ENCODE results near the gene MST1. TPM values are rescaled to one million over a fixed set of nuclear protein-coding genes. Genes with fewer than 3 reads are reported as not detected.

Gene MST1
- total RNA-seq, 1 experiment from 2014 or later: 13.8 TPM

DNA sequence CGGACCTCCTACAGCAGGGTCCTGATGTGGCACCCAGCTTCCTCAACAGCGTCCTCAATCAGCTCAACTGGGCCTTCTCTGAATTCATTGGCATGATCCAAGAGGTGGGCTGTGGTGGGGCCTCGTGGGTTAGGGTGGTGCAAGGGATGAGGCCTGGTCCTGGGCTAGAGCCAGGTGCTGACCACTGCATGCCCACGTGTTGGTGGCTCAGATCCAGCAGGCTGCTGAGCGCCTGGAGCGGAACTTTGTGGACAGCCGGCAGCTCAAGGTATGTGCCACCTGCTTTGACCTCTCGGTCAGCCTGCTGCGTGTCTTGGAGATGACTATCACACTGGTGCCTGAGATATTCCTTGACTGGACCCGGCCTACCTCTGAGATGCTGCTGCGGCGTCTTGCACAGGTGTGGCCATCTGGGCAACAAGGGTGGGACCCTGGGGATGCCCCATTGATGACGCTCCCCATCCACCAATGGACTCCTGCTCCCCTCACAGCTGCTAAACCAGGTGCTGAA lies 26.4 kb upstream of the MST1 start:
- H3K36me3 Mint-ChIP-seq: no peaks in the 10 kb centered on the region; the same call in 1 of the 2 replicates
- H3K27me3 Mint-ChIP-seq (ENCODE audit: low read depth): no peaks in the 10 kb centered on the region
- ChIA-PET CTCF (interaction anchor here (0.6 to 1.7 kb wide), 3 partner anchors 12 to 42 kb away, joined by 3 to 8 read pairs (median 5); no protein-coding TSS in a partner anchor), POLR2A (no interaction called here)
- H3K4me1 Mint-ChIP-seq: peaks cover 6% of the 10 kb centered on the region
- H3K27ac Mint-ChIP-seq: no peak overlapping the region
- H3K9me3 Mint-ChIP-seq: no peaks in the 10 kb centered on the region
- ATAC-seq: no peak
- TF ChIP-seq ESRRA (CRISPR knock-in tag; IDR thresholded peaks at IDR 0.05; ENCODE audit: borderline replicate concordance) (no peak), MXD4 (CRISPR knock-in tag; IDR thresholded peaks at IDR 0.05; ENCODE audit: borderline replicate concordance) (no peak)
- TF ChIP-seq, protein P1, sequence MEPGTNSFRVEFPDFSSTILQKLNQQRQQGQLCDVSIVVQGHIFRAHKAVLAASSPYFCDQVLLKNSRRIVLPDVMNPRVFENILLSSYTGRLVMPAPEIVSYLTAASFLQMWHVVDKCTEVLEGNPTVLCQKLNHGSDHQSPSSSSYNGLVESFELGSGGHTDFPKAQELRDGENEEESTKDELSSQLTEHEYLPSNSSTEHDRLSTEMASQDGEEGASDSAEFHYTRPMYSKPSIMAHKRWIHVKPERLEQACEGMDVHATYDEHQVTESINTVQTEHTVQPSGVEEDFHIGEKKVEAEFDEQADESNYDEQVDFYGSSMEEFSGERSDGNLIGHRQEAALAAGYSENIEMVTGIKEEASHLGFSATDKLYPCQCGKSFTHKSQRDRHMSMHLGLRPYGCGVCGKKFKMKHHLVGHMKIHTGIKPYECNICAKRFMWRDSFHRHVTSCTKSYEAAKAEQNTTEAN (CRISPR knock-in tag; IDR thresholded peaks at IDR 0.05): no peak
- no peak overlapping the region for H3K4me3 Mint-ChIP-seq
- DNase-seq (ENCODE audit: low spot score): no peak

DNA sequence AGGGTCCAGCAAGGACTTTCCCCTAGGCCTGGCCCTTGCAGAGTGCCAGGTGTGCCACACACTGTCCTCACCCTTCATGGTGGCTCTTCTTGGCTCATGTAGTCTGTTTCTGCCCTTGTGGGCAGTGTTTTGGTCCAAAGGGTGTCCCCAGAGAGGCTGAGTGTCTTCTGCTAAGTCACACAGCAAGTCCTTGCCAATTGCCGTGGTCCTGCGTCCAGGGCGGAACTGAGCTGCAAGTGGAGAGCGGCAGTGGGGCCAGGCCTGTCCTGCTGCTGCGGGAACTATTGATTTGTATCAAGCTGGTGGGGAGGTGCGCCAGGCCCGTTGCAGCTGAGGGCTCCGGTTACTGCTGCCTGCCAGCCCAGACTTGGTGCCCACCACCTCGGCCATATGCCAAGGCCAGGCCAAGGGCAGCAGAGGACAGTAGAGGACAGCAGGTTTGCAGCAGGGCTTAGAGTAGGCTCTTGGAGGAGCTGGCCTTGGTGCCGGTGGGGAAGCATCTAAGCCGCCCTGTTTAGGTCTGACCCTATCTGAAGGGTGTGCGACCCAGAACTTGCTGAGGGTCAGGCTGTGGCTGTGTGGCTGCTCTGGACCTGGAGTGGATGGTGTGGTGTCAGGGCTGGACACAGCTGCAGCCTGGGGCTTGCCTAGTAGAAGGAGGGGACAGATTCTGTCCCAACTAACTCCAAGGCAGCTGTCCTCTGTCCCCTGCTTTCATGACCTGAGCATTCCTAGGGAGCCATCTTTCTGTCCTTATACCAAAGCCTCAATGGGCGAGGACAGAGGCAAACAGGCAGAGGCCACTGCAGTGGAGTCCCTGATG lies 25.7 kb upstream of the MST1 start:
- Mint-ChIP-seq H3K4me1 (peaks cover 6% of the 10 kb centered on the region), H3K27me3 (ENCODE audit: low read depth) (no peaks in the 10 kb centered on the region), H3K27ac (no peak overlapping the region), H3K9me3 (no peaks in the 10 kb centered on the region), H3K36me3 (no peaks in the 10 kb centered on the region; the same call in 1 of the 2 replicates), H3K4me3 (no peak overlapping the region)
- ChIA-PET CTCF (interaction anchor here (1.0 to 1.7 kb wide), 2 partner anchors 12 to 14 kb away, joined by 5 to 8 read pairs; no protein-coding TSS in a partner anchor), POLR2A (no interaction called here)
- no peak for TF ChIP-seq TP53 (CRISPR knock-in tag; IDR thresholded peaks at IDR 0.05)
- TF ChIP-seq, protein P2, sequence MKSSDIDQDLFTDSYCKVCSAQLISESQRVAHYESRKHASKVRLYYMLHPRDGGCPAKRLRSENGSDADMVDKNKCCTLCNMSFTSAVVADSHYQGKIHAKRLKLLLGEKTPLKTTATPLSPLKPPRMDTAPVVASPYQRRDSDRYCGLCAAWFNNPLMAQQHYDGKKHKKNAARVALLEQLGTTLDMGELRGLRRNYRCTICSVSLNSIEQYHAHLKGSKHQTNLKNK (CRISPR knock-in tag; IDR thresholded peaks at IDR 0.05): no peak
- TF ChIP-seq, protein P3, sequence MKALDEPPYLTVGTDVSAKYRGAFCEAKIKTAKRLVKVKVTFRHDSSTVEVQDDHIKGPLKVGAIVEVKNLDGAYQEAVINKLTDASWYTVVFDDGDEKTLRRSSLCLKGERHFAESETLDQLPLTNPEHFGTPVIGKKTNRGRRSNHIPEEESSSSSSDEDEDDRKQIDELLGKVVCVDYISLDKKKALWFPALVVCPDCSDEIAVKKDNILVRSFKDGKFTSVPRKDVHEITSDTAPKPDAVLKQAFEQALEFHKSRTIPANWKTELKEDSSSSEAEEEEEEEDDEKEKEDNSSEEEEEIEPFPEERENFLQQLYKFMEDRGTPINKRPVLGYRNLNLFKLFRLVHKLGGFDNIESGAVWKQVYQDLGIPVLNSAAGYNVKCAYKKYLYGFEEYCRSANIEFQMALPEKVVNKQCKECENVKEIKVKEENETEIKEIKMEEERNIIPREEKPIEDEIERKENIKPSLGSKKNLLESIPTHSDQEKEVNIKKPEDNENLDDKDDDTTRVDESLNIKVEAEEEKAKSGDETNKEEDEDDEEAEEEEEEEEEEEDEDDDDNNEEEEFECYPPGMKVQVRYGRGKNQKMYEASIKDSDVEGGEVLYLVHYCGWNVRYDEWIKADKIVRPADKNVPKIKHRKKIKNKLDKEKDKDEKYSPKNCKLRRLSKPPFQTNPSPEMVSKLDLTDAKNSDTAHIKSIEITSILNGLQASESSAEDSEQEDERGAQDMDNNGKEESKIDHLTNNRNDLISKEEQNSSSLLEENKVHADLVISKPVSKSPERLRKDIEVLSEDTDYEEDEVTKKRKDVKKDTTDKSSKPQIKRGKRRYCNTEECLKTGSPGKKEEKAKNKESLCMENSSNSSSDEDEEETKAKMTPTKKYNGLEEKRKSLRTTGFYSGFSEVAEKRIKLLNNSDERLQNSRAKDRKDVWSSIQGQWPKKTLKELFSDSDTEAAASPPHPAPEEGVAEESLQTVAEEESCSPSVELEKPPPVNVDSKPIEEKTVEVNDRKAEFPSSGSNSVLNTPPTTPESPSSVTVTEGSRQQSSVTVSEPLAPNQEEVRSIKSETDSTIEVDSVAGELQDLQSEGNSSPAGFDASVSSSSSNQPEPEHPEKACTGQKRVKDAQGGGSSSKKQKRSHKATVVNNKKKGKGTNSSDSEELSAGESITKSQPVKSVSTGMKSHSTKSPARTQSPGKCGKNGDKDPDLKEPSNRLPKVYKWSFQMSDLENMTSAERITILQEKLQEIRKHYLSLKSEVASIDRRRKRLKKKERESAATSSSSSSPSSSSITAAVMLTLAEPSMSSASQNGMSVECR (CRISPR knock-in tag; IDR thresholded peaks at IDR 0.05; ENCODE audit: borderline replicate concordance): no peak
- TF ChIP-seq FOXJ3 (CRISPR knock-in tag; IDR thresholded peaks at IDR 0.05; ENCODE audit: borderline replicate concordance): no peak
- TF ChIP-seq SP1 (CRISPR knock-in tag; conservative IDR thresholded peaks at IDR 0.05): no peak
- TF ChIP-seq, protein P4, sequence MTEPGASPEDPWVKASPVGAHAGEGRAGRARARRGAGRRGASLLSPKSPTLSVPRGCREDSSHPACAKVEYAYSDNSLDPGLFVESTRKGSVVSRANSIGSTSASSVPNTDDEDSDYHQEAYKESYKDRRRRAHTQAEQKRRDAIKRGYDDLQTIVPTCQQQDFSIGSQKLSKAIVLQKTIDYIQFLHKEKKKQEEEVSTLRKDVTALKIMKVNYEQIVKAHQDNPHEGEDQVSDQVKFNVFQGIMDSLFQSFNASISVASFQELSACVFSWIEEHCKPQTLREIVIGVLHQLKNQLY (CRISPR knock-in tag; IDR thresholded peaks at IDR 0.05): no peak
- TF ChIP-seq HMGA2 (CRISPR knock-in tag; IDR thresholded peaks at IDR 0.05): no peak
- TF ChIP-seq, protein P5, sequence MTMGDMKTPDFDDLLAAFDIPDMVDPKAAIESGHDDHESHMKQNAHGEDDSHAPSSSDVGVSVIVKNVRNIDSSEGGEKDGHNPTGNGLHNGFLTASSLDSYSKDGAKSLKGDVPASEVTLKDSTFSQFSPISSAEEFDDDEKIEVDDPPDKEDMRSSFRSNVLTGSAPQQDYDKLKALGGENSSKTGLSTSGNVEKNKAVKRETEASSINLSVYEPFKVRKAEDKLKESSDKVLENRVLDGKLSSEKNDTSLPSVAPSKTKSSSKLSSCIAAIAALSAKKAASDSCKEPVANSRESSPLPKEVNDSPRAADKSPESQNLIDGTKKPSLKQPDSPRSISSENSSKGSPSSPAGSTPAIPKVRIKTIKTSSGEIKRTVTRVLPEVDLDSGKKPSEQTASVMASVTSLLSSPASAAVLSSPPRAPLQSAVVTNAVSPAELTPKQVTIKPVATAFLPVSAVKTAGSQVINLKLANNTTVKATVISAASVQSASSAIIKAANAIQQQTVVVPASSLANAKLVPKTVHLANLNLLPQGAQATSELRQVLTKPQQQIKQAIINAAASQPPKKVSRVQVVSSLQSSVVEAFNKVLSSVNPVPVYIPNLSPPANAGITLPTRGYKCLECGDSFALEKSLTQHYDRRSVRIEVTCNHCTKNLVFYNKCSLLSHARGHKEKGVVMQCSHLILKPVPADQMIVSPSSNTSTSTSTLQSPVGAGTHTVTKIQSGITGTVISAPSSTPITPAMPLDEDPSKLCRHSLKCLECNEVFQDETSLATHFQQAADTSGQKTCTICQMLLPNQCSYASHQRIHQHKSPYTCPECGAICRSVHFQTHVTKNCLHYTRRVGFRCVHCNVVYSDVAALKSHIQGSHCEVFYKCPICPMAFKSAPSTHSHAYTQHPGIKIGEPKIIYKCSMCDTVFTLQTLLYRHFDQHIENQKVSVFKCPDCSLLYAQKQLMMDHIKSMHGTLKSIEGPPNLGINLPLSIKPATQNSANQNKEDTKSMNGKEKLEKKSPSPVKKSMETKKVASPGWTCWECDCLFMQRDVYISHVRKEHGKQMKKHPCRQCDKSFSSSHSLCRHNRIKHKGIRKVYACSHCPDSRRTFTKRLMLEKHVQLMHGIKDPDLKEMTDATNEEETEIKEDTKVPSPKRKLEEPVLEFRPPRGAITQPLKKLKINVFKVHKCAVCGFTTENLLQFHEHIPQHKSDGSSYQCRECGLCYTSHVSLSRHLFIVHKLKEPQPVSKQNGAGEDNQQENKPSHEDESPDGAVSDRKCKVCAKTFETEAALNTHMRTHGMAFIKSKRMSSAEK (CRISPR knock-in tag; IDR thresholded peaks at IDR 0.05; ENCODE audit: borderline replicate concordance): no peak
- no peak for TF ChIP-seq KAT7 (CRISPR knock-in tag; IDR thresholded peaks at IDR 0.05; ENCODE audit: borderline replicate concordance)
- TF ChIP-seq SMAD3 (CRISPR knock-in tag; IDR thresholded peaks at IDR 0.05; ENCODE audit: borderline replicate concordance): no peak
- TF ChIP-seq CBFB (CRISPR knock-in tag; IDR thresholded peaks at IDR 0.05; ENCODE audit: low read depth): no peak
- TF ChIP-seq FOXP1 (CRISPR knock-in tag; IDR thresholded peaks at IDR 0.05; ENCODE audit: borderline replicate concordance): no peak
- no peak for TF ChIP-seq IRF2 (CRISPR knock-in tag; IDR thresholded peaks at IDR 0.05; ENCODE audit: borderline replicate concordance, low read depth)
- TF ChIP-seq CREM (CRISPR knock-in tag; IDR thresholded peaks at IDR 0.05): no peak
- TF ChIP-seq ZNF416 (CRISPR knock-in tag; IDR thresholded peaks at IDR 0.05): no peak
- no peak for TF ChIP-seq ZNF396 (CRISPR knock-in tag; IDR thresholded peaks at IDR 0.05; ENCODE audit: borderline replicate concordance)
- TF ChIP-seq ESRRA (CRISPR knock-in tag; IDR thresholded peaks at IDR 0.05; ENCODE audit: borderline replicate concordance): no peak
- DNase-seq (ENCODE audit: low spot score) (no peak), ATAC-seq (no peak)

Measured in WTC11 (cell line).